Stimulated activated CD8-positive, alpha-beta memory T cell treated with anti-CD3 and anti-CD28 coated beads, Interleukin-7, amount 100 ng/mL, for 1 hour (primary cell): Measurements from ENCODE around the gene TTC9C.
"Not testable (repeated sequence)": the region's sequence is repeated elsewhere in the genome, so short reads cannot be mapped to it uniquely, and the experiment has no call there.

ENCODE experiments used
- DNase-seq, 2 donors: peaks; one replicate each; pipeline ENCODE4 v3.0.0-alpha.2; 2020; ENCODE audit warnings: low read depth in 2 of 2

The TTC9C gene, protein sequence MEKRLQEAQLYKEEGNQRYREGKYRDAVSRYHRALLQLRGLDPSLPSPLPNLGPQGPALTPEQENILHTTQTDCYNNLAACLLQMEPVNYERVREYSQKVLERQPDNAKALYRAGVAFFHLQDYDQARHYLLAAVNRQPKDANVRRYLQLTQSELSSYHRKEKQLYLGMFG

DNA sequence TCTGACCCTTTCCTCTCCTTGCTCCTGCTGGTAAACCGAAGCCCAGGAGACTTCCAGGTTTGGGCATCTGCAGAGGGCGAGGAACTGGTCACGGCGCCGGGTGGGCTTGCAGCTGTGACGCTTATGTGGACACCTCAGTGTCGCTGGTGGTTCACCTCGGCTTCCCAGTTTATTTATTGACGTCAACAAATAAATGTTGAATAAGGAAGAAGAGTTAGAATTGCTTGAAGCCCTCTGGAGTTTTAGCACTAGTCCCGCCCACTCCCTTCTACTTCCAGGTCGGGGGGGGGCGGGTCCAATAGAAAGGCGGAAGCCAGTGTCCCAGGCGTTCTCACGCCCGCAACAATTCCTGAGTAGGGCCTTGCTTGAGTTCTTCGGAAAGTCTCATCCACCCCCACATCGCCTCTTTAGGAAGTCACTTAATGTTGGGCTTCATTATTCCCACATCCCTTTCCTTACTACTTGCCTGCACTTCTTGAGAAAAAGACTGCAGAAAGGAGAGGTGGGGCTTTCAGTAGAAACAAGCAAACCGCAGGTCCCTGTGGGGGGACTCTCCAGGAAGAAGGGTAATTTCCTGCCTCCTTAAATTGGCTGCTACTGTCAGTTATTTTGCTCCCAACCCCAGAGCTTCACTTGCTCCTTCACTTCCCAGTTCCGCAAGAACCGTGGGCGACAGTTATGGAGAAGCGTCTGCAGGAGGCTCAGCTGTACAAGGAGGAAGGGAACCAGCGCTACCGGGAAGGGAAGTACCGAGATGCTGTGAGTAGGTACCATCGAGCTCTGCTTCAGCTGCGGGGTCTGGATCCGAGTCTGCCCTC is at the start of gene TTC9C:
TTC9C (plus strand) TSS at position 316 of the 818 bp plus-strand sequence; CDS start at position 679, 363 bp downstream.
- peak; percentile 58 to 71 for DNase-seq

- DNase-seq = peak; percentile 64 to 68
Observed at GRCh38 chr11:62678770-62679696, 49.3 kb upstream of the TTC9C start, which contains the start of gene UBXN1. Gene UBXN1 (minus strand): TSS chr11:62679073. CDS start chr11:62678923, 150 bp downstream.

DNA sequence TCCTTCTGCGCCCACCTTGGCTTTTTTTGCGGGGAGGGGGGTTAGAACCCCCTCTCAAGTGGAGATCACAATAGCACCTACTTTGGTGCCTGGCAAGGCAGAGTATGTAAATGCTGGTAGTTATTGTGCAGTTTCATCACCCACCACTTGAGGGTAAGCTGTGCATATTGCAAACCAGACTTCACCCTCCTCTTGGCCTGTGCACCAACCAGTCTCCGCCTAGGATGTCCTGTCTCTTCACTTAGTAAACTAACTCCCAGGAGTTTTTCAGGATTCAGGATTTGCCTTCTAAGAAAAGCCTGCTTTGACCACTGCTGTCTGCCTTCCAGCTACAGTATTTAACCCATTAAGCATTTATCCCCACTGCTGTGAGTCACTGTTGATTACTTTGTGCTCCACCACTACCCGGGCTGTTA is 47.5 kb upstream of the TTC9C start:
- DNase-seq = no peak

GRCh38 chr11:62682518-62682917 is 45.8 kb upstream of the TTC9C start:
- no peak for DNase-seq

- no peak for DNase-seq
Observed at GRCh38 chr11:62687508-62688396, 40.5 kb upstream of the TTC9C start.

DNA sequence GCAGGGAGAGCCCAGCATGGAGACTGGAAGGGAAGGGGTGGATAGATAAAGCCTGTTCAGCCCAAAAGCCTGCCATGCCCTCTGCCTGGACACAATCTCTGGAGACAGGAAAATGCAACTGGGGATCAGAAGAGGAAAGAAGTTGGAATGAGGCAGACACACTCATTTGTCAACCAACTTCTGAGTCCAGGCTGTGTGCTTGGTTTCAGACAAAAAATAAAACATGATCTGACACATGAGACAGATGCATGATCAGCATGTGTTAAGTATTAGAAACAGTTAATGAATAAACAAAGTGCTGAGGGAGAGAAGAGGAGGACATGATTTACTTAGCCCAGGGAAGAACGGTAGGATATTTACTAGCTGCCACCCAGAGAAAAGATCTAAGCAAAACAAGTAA is 39.8 kb upstream of the TTC9C start:
- no peak for DNase-seq

GRCh38 chr11:62689421-62690183 is 38.7 kb upstream of the TTC9C start, which contains the start of gene LRRN4CL:
Gene LRRN4CL (minus strand): TSS chr11:62689530. CDS start chr11:62688508, 1,022 bp downstream.
- DNase-seq = no peak

- not testable (repeated sequence) for DNase-seq
Observed at GRCh38 chr11:62693624-62694023, 34.7 kb upstream of the TTC9C start.

DNA sequence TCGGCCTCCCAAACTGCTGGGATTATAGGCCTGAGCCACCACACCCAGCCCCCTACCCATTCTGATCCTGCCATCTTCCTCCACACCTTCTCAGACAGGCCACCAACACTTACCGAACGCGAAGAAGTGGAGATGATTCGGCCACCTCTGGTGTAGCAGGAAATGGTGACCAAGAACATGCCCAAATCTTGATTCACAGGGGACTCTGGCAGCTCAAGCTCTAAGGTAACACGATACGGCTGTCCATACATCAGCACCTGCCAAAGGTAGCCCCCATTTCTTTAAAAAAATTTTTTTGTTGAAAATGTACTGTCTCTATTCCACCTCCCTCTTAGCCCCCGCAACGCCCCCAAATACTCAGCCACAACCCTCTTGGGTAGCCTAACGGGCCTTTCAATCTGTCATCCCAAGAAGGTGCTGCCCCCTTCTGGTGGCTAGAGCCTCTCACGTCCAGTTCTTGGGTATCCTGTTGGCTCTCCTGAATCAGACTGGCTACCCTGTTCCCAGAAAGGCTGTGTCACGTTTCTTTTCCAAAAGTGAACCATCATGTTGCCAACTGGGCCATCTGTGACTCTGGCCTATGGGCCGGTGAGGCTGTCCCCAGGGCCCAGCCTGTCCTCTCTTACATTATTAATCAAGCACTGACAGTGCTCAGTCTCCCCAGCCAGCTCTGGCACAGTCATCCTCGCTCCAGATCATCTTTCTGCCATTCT is 33.7 kb upstream of the TTC9C start:
- peak in 1 of 2 donors; percentile 73 for DNase-seq

DNA sequence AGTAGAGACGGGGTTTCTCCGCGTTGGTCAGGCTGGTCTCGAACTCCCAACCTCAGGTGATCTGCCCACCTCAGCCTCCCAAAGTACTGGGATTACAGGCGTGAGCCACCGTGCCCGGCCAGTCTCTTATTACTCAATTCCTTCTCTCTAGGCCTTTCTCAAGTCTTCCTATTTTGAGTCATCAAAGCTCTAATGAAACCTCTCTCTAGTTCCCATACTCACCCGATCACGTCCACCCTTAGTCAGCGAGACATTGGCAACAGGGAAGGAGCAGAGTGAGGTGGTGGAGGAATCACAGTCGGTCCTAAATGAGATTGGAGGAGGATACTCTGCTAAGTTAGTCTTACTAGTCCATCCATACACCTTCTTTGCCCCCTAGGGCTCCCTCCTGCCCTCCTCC is 26.0 kb upstream of the TTC9C start:
- DNase-seq = no peak

GRCh38 chr11:62703921-62704320 is 24.4 kb upstream of the TTC9C start:
- DNase-seq = not testable (repeated sequence)

DNA sequence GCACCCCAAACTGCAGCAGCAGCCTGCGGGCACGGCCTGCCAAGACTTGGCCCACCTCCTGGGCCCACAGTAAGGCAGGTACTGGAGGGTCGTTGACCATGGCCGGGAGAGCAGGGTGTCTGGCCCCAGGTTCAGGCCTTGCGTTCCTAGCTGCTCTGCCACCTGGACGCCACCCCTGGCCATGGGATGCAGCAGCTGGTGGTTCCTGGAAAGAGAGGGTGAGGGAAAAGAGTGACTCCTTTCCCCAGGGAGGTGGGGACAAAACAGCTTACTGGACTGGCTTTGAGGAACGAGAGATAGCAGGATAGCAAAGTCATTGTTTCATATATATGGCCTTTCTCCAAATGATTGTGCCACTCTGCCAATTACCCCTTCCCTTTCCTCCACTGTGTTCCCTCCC is 22.9 kb upstream of the TTC9C start:
- DNase-seq = no peak

DNA sequence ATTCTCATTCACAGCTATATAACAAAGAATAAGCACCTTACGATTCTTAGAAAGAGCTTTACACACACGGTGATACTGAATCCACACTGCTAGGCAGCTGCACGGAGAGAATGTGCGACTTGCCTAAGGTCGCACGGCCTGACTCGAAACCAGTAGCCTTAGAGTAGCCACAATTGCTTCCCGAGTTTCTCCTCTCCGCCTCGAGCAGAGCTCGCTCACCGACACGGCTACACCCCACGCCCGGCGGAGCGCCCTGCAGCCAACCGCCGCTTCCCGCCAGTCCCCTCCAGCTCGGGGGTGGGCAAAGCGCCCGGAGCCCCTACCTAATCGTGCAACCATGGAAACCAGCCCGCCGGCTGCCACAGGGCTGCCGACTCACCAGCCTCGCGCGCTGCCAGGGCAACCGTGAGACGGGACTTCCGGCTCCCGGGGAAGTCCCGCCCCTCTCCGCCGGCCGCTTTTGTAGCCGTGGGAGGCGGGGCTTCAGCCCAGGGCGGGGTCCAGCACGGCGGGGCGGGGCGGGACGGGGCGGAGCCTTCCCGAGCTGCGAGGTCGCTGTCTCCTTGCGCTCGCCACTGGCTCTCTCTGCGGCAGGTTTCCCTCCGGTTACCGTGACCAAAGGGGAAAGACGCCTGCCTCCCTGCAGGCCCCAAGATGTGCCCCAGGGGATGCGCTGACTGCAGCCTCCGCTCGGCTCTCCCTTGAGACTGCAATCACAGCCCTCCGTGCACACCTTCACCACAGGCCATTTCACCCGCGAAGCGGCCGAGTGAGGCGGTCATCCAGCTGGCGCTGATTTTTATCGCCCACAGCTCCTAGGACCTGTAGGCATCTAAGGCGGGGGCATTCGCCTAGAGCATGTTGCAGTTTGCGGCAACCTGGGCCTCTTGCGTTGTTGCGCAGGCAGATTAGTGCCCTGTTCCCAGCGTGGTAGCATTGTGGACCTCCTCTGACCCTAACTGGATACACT is 22.1 kb upstream of the TTC9C start:
- DNase-seq = peak; percentile 90 to 94

DNA sequence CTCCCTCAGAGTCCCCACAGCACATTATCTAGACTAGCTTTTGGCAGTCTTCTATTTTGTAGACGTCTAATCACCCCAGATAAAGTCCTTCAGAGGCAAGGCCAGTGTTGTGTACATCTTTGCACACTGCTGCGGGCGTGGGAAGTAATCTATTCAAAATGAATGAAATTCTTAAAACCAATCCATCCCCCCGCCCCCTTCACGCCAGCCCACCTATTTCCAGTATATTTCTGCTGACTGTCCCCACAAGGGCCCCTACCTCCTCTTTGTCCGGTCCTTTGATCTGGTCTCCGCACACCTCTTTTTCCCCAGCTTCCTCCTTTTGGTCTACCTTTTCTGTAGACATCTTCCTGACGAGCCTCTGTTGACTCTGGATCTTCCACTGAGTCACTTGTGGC is 21.4 kb upstream of the TTC9C start:
- DNase-seq = no peak

- no peak for DNase-seq
Observed at GRCh38 chr11:62707277-62707861, 20.9 kb upstream of the TTC9C start, which contains the start of the genes BSCL2 and GNG3. Gene BSCL2 (minus strand): TSS chr11:62707424. CDS start chr11:62707195, 229 bp downstream. Gene GNG3 (plus strand): TSS chr11:62707676. CDS start chr11:62708296, 620 bp downstream.

DNA sequence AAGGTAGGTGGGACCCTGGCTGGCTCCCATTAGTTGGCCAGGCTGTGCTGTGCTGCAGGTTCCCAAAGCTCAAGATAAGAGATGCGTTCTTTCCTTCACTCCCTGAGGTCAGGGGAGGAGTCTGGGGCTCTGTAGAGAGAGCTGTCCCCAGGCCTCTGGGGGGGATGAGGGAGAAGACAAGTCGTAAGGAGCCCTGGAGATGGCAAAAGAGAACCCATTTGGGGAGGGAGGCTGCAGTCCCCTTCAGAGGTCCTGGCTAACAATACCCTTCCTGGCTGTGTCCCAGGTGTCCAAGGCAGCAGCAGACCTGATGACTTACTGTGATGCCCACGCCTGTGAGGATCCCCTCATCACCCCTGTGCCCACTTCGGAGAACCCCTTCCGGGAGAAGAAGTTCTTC is 19.9 kb upstream of the TTC9C start:
- DNase-seq = no peak

DNA sequence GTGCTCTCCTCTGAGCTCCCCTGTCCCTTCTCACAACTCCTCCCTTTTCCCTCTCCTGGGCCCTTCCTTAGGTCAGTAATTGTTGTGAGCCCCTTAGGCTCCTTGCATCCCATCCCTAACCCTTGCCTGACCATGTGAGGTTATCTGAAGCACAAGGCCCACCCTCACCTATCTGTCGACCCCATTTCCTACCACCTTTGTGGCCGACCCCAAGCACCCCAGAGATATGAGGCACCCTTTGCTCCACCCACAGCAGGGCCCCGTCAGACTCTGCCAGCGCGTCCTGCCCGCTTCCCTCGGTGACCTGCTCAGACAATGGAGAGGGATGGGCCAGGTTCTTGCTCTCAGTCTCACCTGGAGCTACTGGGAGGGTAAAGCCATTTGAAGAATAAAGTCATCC is 19.5 kb upstream of the TTC9C start:
- DNase-seq = no peak
